Activated effector memory CD4-positive, alpha-beta T cell treated with Interleukin-2 at 50 U/mL for 16 hours (primary cell): ENCODE measurements around the gene SLC25A14.

Source experiments
- DNase-seq: peaks from one replicate; pipeline ENCODE4 v3.0.0-alpha.2; 2020

SLC25A14 gene

DNA sequence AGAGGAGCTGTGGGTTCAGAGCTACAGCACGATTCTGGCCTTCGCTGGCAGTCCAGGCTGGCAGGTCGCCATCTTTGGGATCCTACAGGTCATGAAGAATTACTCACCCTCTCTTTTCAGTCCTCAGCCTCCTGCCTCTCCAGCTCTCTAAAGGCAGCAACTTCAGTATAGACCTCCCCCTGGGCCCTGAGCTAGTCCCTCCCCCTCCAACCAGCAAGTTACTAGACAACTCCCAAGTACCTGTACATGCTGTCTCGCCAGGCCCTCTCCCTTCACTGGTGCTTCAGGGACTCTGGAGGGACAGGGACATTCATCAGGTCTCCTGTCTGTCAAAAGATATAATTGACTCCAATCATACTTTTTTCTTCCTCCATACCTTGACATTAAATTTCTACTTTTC lies 45.8 kb downstream of the SLC25A14 start, which contains the start of gene GPR119:
Gene GPR119, minus strand, starts transcription at position 155 of the 400 bp plus-strand sequence. CDS start 227 bp downstream, outside the sequence.
- DNase-seq, result no peak

GRCh38 chrX:130386408-130386808 lies 46.7 kb downstream of the SLC25A14 start:
- no peak for DNase-seq

DNA sequence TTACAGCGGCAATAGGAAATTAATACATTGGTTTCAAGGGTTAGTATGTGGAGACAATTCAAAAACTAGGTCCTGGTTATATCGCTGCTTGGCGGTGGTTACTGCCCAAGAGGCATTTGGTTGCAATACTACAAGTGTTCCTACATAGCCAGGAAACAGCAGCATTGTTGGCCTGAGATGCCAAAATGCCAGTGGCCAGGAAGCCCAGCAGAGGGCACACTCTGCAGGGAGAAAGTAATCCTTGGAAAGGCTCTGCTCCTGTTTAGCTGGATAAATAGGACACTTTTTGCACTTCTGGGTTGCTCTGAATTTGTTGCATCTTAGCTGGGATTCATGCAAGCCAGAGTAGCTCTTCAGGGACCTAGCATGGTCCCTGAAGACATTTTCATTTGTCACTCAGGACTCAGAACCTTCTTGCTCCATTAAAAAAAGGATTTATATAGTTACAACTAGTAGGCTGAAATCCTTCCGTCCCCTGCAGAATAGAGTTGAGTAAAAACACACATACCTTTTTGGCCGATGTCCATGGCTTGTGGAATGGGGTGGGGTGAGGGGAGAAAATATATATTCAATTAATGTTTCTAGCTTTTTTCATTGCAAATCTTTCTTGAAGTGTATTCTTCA lies 53.8 kb downstream of the SLC25A14 start:
- DNase-seq, result no peak

DNA sequence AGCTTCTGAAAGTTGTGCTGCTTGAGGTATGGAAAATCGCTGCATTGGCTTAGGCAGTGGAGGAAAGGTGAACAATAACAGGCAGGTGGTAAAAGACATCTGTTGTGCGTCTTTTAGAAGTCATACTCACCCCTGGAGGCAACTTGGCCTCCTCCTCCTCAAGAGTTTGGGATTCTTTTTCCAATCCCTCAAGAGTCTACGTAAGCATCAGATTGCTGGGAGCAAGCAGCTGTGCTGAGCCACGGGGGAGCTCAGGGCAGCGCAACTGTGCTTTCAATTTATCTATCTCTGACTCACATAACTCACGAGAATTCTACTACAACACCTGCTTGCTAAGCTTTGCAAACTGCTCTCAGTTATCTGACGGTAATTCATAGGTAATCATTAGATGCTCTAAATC lies 55.6 kb downstream of the SLC25A14 start:
- no peak for DNase-seq

DNA sequence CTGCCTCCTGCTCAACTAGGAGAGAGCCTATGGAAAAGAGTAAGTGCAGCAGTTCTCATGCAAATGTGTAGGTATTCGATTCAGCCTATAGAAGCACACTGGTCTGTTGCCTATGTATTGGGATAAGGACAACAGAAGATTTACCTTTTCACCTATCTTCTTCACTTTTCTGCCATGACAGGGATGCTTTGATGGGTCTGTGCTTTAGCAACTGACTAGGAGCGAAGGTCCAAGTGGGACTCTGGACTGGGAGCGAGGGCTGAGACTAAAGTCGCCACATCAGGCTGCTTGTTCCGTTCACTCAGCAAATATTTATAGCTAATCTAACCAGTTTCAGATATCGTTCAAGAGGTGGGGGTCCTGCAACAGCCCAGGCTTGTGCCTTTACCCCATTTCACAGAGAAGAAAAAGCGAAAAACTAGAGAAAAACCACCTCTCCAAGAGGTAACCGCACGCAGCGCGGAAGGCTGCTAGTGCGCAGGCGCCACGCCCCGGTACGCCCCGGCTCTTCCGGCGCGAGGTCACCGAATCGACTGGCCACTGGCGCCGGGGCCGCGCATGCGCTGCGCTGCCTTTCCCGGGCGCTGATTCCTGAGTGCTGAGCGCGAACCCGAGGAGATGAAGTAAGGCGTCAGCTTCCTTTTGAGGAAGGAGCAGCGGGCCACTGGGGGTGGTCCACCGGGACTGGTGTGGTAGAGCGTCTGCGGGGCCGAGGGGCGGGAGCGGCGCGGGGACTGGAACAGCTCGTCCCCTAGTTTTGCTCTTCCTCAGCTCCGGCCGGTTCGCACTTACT lies 61.9 kb downstream of the SLC25A14 start, which contains the start of gene RBMX2:
Gene RBMX2, plus strand, starts transcription at position 573 of the 793 bp plus-strand sequence. Its CDS starts 46 bp downstream, at position 619.
- DNase-seq, result peak; percentile 60

GRCh38 chrX:130402208-130402684 lies 62.5 kb downstream of the SLC25A14 start:
- DNase-seq, result no peak

DNA sequence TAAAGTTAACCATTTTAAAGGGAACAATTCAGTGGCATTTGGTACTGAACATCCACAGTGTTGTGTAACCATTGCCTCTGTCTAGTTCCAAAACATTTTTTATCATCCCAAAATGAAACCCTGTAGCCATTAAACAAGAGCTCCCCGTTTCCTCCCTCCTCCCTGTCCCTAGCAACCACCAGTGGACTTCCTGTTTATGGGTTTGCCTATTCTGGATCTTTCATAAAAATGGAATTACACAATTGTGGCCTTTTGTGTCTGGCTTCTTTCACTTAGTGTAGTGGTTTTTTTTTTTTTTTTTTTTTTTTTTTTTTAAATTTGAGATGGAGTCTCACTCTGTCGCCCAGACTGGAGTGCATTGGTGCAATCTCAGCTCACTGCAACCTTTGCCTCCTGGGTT lies 73.7 kb downstream of the SLC25A14 start:
- DNase-seq, result no peak

GRCh38 chrX:130414800-130415199 lies 75.1 kb downstream of the SLC25A14 start:
- no peak for DNase-seq

GRCh38 chrX:130415201-130415600 lies 75.5 kb downstream of the SLC25A14 start:
- DNase-seq, result no peak

- no peak for DNase-seq
Observed at GRCh38 chrX:130416785-130417184, 77.1 kb downstream of the SLC25A14 start.

GRCh38 chrX:130418066-130418465 lies 78.3 kb downstream of the SLC25A14 start:
- no peak for DNase-seq

DNA sequence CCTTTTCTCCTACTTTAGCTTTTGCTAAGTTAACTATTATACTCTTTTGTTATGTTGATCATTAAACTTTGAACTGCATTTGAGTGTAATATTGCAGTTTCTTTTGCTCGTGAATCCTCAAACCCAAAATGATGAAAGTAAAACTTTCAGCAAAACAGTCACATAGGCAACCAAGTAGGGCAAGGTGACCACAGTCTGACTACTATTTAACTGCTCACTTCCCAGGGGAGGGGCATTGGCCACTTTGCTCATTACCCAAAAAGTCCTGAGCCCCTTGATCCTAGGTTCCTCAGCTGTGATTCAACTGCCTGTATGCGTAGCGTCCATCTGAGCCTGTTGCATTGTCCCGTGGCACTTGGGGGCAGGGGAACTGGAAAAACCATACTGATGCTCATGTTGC lies 79.0 kb downstream of the SLC25A14 start:
- DNase-seq, result no peak

DNA sequence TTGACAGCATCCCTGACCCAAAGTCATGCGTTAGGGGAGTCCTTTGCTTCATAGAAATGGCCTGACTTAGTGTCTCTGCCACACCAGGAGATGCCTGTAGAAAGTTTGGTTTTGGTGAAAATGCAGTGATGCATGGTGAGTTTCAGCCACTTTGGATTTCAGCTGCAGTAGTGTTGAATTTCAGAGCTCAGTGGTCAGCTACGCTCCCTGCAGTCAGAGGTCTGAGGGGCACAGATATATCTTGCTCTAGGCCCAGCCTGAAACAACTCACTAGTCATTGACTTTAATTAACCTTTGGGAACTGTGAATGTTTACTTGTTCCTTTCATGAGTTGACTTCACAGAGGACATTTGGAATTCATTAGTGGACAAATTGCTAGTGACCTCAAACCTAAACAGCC lies 79.5 kb downstream of the SLC25A14 start:
- no peak for DNase-seq
